HG03469 (cell line): ENCODE measurements around the gene LBR.
"Not testable (repeated sequence)": the region's sequence is repeated elsewhere in the genome, so short reads cannot be mapped to it uniquely, and the experiment has no call there.

ENCODE experiments used
- ATAC-seq: cut with Tn5 transposase; IDR thresholded peaks from one replicate; pipeline ENCODE4 v1.9.1; 2021; ENCODE audit warnings: mild to moderate bottlenecking, moderate library complexity, moderate number of reproducible peaks; ENCODE audit not compliant: unreplicated experiment

LBR gene

GRCh38 chr1:225427235-225428067 lies at the start of gene LBR:
Gene LBR, minus strand, starts transcription at chr1:225428038. Its CDS starts 3,963 bp downstream, at chr1:225424075.
- ATAC-seq: peak; percentile 7

- ATAC-seq: no peak
Measured at GRCh38 chr1:225477296-225477911, 49.6 kb upstream of the LBR start.

- no peak for ATAC-seq
Measured at GRCh38 chr1:225476538-225476988, 48.7 kb upstream of the LBR start.

GRCh38 chr1:225476100-225476511 lies 48.3 kb upstream of the LBR start:
- ATAC-seq: no peak

- ATAC-seq: peak; percentile 44
Measured at GRCh38 chr1:225474986-225475820, 47.4 kb upstream of the LBR start.

- no peak for ATAC-seq
Measured at GRCh38 chr1:225474439-225474985, 46.7 kb upstream of the LBR start.

GRCh38 chr1:225473676-225474438 lies 46.0 kb upstream of the LBR start:
- not testable (repeated sequence) for ATAC-seq

GRCh38 chr1:225473266-225473665 lies 45.4 kb upstream of the LBR start:
- ATAC-seq: not testable (repeated sequence)

- no peak for ATAC-seq
Measured at GRCh38 chr1:225471453-225472301, 43.8 kb upstream of the LBR start.

- ATAC-seq: no peak
Measured at GRCh38 chr1:225471109-225471452, 43.2 kb upstream of the LBR start.

- ATAC-seq: no peak
Measured at GRCh38 chr1:225470211-225471108, 42.6 kb upstream of the LBR start.

- ATAC-seq: no peak
Measured at GRCh38 chr1:225469051-225469450, 41.2 kb upstream of the LBR start.

- no peak for ATAC-seq
Measured at GRCh38 chr1:225468270-225469020, 40.6 kb upstream of the LBR start.

- ATAC-seq: peak; percentile 77
Measured at GRCh38 chr1:225467193-225468020, 39.6 kb upstream of the LBR start.

GRCh38 chr1:225466848-225467192 lies 39.0 kb upstream of the LBR start:
- no peak for ATAC-seq

- ATAC-seq: no peak
Measured at GRCh38 chr1:225465793-225466517, 38.1 kb upstream of the LBR start.
